CD4-positive, alpha-beta T cell treated with Interleukin-6 for 4 hours (primary cell): Measurements from ENCODE around the gene FLACC1.

Experiments
- DNase-seq: peaks from one replicate; pipeline ENCODE4 v3.0.0-alpha.2; 2020; ENCODE audit warnings: mixed read lengths

The FLACC1 gene

GRCh38 chr2:201275069-201275468 is 82.1 kb downstream of the FLACC1 start:
- DNase-seq: no peak

GRCh38 chr2:201273330-201273983 is 83.7 kb downstream of the FLACC1 start:
- DNase-seq: no peak

- no peak for DNase-seq
Observed at GRCh38 chr2:201271917-201272316, 85.2 kb downstream of the FLACC1 start.

- DNase-seq: no peak
Observed at GRCh38 chr2:201270293-201271001, 86.7 kb downstream of the FLACC1 start.

GRCh38 chr2:201269764-201270163 is 87.4 kb downstream of the FLACC1 start:
- no peak for DNase-seq

GRCh38 chr2:201267278-201268030 is 89.7 kb downstream of the FLACC1 start:
- no peak for DNase-seq

GRCh38 chr2:201266629-201267028 is 90.5 kb downstream of the FLACC1 start:
- no peak for DNase-seq

- DNase-seq: no peak
Observed at GRCh38 chr2:201264472-201265173, 92.5 kb downstream of the FLACC1 start.

- DNase-seq: peak; percentile 40
Observed at GRCh38 chr2:201263779-201264178, 93.4 kb downstream of the FLACC1 start.

GRCh38 chr2:201262718-201263117 is 94.4 kb downstream of the FLACC1 start:
- peak; percentile 35 for DNase-seq

GRCh38 chr2:201261906-201262305 is 95.2 kb downstream of the FLACC1 start:
- no peak for DNase-seq

- DNase-seq: peak; percentile 78
Observed at GRCh38 chr2:201261471-201261870, 95.7 kb downstream of the FLACC1 start.

GRCh38 chr2:201260302-201260800 is 96.8 kb downstream of the FLACC1 start, which contains the start of gene CASP8:
Gene CASP8, plus strand, starts transcription at chr2:201260536. Its CDS starts 5,951 bp downstream, at chr2:201266487.
- peak; percentile 77 for DNase-seq

- DNase-seq: peak; percentile 75
Observed at GRCh38 chr2:201258666-201259615, 98.2 kb downstream of the FLACC1 start.

- peak; percentile 97 for DNase-seq
Observed at GRCh38 chr2:201257956-201258665, 99.0 kb downstream of the FLACC1 start.

- peak; percentile 65 for DNase-seq
Observed at GRCh38 chr2:201257381-201257955, 99.7 kb downstream of the FLACC1 start.

GRCh38 chr2:201256082-201256481 is 101.1 kb downstream of the FLACC1 start:
- no peak for DNase-seq

- DNase-seq: no peak
Observed at GRCh38 chr2:201255408-201256033, 101.6 kb downstream of the FLACC1 start.

- peak; percentile 35 for DNase-seq
Observed at GRCh38 chr2:201254081-201254730, 102.9 kb downstream of the FLACC1 start.
